Measurements from ENCODE around the gene FHOD3.

DNA sequence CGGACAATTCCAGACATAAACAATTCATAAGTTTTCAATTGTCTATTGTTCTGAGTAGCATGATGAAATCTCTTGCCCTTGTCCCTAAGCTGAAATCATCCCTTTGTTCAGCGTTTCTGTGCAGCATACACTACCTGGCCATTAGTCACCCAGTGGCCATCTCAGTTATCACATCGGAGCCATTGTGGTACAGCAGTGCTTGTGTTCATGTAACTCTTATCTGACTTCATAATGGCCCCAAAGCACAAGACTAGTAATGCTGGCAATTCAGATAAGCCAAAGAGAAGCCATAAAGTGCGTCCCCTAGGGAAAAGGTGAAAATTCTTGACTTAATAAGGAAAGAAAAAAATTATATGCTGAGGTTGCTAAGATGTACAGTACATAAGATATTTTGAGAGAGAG is 127.2 kb downstream of the FHOD3 start:
- TF ChIP-seq KAT7 (CRISPR knock-in tag; IDR thresholded peaks at IDR 0.05; ENCODE audit: borderline replicate concordance) (no peak), ZMYM4 (CRISPR knock-in tag; IDR thresholded peaks at IDR 0.05) (no peak), ZNF205 (CRISPR knock-in tag; IDR thresholded peaks at IDR 0.05) (no peak), TAF1 (CRISPR knock-in tag; IDR thresholded peaks at IDR 0.05) (no peak), ZNF761 (CRISPR knock-in tag; conservative IDR thresholded peaks at IDR 0.05) (no peak)

Data from HepG2 (cell line).